Bronchial epithelial cell (primary cell): ENCODE data around the gene SLC49A4. TPM values are rescaled to one million over a fixed set of nuclear protein-coding genes. Genes with fewer than 3 reads are reported as not detected.
A peak's percentile ranks its signal among the peaks of the same experiment; 100 is the strongest.

Experiments
- DNase-seq: peaks from one replicate; pipeline ENCODE4 v3.0.0-alpha.2; 2010; ENCODE audit warnings: low read depth
- FAIRE-seq: peaks from 2 replicates; lab custom pipeline; 2011; peaks lifted over from hg19 to GRCh38; lab: Jason Lieb, UNC
- H3K27me3 ChIP-seq: 2 replicates; pipeline ENCODE4 v1.5.1; 2011; ENCODE audit warnings: low read length; ENCODE audit not compliant: control insufficient read depth, insufficient read depth
- H3K36me3 ChIP-seq: 2 replicates; pipeline ENCODE4 v1.5.1; 2011; ENCODE audit warnings: low read length; ENCODE audit not compliant: control insufficient read depth, insufficient read depth
- H3K4me3 ChIP-seq: 2 replicates; pipeline ENCODE4 v1.5.1; 2011; ENCODE audit warnings: mild to moderate bottlenecking, low read depth, low read length, control low read depth
- CTCF ChIP-seq: IDR thresholded peaks from 2 replicates; pipeline ENCODE4 v1.5.1; 2011; ENCODE audit warnings: mild to moderate bottlenecking, moderate library complexity, low read length, control low read depth, inconsistent platforms; ENCODE audit not compliant: insufficient read depth, severe bottlenecking
- total RNA-seq: library from RNA; depleted of rRNA; stranded (reverse); fragments of >200 nt; gene quantifications from 2 replicates; pipeline ENCODE4 v1.2.1, GENCODE V29; 2014

The SLC49A4 gene
- total RNA-seq, 1 donor from 2014 or later, result 21.6 TPM

GRCh38 chr3:122777563-122777962 lies 17.3 kb upstream of the SLC49A4 start:
- Histone ChIP-seq H3K27me3 (no peaks in the 10 kb centered on the region), H3K36me3 (no peaks in the 10 kb centered on the region), H3K4me3 (no peak overlapping the region)
- DNase-seq (no peak), FAIRE-seq (no peak)
- no peak for TF ChIP-seq CTCF

- Histone ChIP-seq H3K36me3 (no peaks in the 10 kb centered on the region), H3K4me3 (no peak overlapping the region), H3K27me3 (no peaks in the 10 kb centered on the region)
- FAIRE-seq (no peak), DNase-seq (no peak)
- TF ChIP-seq CTCF, result no peak
These were observed 12.1 kb upstream of the SLC49A4 start for GRCh38 chr3:122782804-122783203.

GRCh38 chr3:122784436-122784835 lies 10.4 kb upstream of the SLC49A4 start:
- DNase-seq, result peak; percentile 93
- FAIRE-seq, result no peak
- no peaks in the 10 kb centered on the region for H3K36me3 ChIP-seq
- H3K27me3 ChIP-seq, result no peaks in the 10 kb centered on the region
- no peak for TF ChIP-seq CTCF
- no peak overlapping the region for H3K4me3 ChIP-seq

- H3K36me3 ChIP-seq, result no peaks in the 10 kb centered on the region
- FAIRE-seq (no peak), DNase-seq (no peak)
- H3K4me3 ChIP-seq, result no peak overlapping the region
- no peaks in the 10 kb centered on the region for H3K27me3 ChIP-seq
- no peak for TF ChIP-seq CTCF
These were observed 9.6 kb upstream of the SLC49A4 start for GRCh38 chr3:122785231-122785630.

- DNase-seq (peak; percentile 63), FAIRE-seq (no peak)
- Histone ChIP-seq H3K4me3 (no peak overlapping the region), H3K27me3 (no peaks in the 10 kb centered on the region), H3K36me3 (no peaks in the 10 kb centered on the region)
- TF ChIP-seq CTCF, result no peak
These were observed 8.8 kb upstream of the SLC49A4 start for GRCh38 chr3:122786066-122786465.

GRCh38 chr3:122787872-122788271 lies 7.0 kb upstream of the SLC49A4 start:
- H3K27me3 ChIP-seq, result no peaks in the 10 kb centered on the region

More at GRCh38 chr3:122787872-122788271, 7.0 kb upstream of the SLC49A4 start:
- H3K4me3 ChIP-seq, result no peak overlapping the region
- DNase-seq, result no peak
- no peak for FAIRE-seq
- H3K36me3 ChIP-seq, result no peaks in the 10 kb centered on the region
- no peak for TF ChIP-seq CTCF
